GM19193 (cell line): ENCODE results near the gene DYSF.

Source experiments
- POLR2A ChIP-seq: IDR thresholded peaks from 4 replicates; pipeline ENCODE4 v1.6.1; 2011; ENCODE audit not compliant: insufficient read depth, insufficient read length; ENCODE audit errors: extremely low read depth

DYSF gene

DNA sequence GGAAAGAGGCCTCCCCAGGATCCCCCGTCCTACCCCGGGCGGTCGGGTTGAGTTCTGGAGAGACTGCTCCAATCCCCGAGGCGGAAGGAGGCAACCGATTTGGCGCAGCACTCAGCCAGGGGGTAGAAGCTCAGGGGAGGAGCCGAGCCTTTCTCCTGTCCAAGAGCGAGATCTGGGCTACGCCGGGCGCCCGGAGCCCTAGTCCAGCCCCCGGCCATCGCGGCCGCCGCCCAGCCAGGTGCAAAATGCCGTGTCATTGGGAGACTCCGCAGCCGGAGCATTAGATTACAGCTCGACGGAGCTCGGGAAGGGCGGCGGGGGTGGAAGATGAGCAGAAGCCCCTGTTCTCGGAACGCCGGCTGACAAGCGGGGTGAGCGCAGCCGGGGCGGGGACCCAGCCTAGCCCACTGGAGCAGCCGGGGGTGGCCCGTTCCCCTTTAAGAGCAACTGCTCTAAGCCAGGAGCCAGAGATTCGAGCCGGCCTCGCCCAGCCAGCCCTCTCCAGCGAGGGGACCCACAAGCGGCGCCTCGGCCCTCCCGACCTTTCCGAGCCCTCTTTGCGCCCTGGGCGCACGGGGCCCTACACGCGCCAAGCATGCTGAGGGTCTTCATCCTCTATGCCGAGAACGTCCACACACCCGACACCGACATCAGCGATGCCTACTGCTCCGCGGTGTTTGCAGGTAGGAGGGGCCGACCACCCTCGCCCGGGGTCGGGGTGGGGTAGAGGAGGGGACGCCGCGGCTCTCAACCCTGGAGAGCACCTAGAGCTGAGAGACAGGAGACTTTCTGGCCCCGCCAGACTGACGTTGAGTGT is at the start of gene DYSF:
TSS of gene DYSF (plus strand) at position 158 of the 817 bp plus-strand sequence.
- no peak for TF ChIP-seq POLR2A

DNA sequence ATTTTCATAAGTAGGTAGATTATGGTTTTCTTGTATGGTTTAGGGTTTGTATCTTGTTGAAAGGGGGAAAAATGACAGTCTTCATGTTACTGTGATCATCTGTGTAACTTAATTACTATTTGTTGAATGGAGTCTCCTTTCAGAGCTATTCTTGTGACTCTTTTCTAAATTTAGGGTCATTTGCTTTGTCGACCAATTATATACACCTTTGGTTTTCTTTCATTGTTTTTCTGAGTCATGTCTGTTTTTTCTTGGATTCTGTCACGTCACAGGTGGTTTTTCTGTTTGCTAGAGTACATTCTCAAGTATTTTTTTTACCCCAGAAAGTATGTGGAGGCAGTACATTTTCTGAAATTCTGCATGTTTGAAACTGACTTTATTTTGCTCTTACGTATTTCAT is 43.8 kb upstream of the DYSF start:
- TF ChIP-seq POLR2A, result no peak

DNA sequence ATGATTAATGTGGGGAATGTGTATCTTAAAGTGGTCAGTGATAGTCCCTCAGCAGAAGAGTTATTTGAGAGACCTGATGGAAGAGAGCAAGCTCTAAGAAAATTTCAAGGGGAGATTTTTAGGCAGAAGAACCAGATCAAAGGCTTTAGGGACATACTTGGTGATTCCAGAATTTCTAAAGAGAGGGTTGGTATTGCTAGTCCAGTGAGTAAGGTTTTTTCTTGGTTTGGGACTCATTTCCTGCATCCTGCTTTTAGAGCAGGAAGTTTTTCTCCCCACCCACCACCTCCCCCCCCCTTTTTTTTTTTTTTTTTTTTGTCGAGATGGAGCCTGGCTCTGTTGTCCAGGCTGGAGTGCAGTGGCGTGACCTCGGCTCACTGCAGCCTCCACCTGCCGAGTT is 42.7 kb upstream of the DYSF start:
- TF ChIP-seq POLR2A, result no peak

DNA sequence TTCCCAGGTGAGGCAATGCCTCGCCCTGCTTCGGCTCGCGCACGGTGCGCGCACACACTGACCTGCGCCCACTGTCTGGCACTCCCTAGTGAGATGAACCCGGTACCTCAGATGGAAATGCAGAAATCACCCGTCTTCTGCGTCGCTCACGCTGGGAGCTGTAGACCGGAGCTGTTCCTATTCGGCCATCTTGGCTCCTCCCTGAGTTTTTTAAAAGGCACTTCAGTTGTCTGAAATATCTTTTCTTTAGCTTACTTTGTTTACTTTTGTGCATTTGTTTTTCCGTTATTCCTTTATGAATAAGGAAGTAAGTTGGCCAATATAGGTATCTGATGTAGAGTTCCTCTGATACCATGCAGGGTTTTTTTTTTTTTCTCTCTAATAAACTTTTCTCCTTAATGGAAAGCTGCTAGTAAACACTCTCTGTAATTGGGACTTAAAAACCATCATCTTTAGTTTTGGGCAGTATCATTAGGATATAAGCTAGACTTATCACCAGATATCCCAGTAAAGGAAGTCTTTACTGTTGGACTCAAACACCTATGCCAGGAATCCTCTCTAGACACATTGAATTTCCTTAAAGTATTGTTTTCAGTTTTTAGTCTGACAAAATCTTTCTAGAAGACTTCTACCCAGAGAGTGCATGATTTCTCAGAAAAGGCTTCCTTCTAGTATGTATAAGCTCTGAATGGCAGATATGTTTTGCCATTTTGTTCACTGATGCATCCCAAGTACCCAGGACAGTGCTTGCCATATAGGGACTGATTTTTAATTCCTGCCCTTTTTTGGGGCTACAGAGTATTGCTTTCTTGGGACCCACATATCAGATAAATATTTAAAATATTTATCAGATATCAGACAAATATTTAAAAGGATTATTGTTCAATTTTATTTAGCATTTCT is 35.8 kb upstream of the DYSF start:
- no peak for TF ChIP-seq POLR2A

DNA sequence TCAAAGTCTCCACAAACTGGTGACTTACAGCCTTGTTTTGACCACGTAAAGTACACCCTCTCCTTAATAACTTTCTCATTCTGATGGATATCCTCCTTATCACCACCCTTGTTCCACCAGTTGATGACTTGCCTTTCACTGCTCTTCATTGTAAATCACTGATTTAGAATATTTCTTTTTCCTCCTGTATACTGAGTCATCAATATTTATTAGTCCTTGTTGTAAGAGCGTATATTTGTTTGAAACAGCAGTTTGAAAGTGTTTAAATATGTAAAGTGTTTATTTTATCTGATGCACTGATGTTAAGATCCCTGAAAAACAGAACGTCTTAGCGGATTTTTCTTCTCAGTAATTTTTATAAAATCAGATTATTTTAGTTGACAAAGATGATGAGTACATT is 34.2 kb upstream of the DYSF start:
- TF ChIP-seq POLR2A, result no peak

DNA sequence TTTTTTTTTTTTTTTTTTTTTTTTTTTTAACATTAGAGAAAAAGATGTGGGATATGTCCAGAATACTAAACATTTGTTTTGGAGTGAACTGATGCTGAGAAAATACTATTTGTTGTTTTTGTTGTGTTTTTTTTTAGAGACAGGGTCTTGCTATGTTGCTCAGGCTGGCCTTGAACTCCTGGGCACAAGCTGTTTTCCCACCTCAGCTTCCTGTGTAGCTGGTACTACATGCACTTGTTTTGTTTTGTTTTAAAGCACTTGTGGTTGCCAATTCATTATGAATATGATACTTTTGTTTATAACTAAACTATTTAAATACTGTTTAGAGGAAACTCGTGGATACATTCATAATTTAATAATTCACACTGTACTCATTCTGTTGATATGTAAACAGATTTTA is 33.4 kb upstream of the DYSF start:
- TF ChIP-seq POLR2A, result no peak

DNA sequence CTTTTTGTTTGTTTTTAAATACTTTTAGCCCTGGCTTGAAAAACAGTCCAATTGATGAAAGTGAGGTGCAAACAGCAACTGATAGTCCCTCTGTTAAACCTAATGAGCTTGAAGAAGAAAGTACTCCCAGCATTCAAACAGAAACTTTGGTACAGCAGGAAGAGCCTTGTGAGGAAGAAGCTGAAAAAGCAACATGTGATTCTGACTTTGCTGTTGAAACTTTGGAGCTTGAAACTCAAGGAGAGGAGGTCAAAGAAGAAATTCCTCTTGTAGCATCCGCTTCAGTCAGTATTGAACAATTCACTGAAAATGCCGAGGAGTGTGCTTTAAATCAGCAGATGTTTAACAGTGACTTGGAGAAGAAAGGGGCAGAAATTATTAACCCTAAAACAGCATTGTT is 30.6 kb upstream of the DYSF start:
- TF ChIP-seq POLR2A, result no peak

DNA sequence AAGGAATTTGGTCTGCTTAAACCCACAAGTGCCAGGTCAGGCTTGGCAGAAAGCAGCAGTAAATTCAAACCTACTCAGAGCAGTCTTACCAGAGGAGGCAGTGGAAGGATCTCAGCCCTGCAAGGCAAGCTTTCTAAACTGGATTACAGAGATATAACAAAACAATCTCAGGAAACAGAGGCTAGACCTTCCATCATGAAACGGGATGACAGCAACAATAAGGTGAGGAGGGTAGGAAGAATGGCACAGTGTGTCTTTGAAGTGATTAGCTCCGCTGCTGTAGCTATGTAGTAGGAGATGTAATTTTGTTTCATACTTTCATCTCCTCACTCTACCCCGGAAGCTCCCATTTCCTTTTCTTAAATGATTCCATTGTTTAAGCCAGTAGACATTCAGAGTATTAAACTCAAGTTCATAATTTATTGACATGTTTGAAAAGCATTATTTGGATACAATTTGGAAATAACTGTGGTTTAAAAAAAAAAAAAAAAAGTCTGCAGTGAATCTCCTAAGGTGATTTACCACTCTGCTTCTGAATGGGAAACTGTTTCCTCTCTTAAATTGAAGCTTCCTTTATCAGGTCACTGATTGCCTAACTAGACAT is 29.4 kb upstream of the DYSF start:
- no peak for TF ChIP-seq POLR2A

DNA sequence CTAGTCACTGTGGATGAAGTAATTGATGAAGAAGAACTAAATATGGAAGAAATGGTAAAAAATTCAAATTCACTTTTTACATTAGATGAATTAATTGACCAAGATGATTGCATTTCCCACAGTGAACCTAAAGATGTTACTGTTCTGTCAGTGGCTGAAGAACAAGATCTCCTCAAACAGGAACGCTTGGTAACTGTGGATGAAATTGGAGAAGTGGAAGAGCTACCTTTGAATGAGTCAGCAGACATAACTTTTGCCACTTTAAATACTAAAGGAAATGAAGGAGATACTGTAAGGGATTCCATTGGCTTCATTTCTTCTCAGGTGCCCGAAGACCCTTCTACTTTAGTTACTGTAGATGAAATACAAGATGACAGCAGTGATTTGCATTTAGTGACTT is 26.6 kb upstream of the DYSF start:
- no peak for TF ChIP-seq POLR2A

DNA sequence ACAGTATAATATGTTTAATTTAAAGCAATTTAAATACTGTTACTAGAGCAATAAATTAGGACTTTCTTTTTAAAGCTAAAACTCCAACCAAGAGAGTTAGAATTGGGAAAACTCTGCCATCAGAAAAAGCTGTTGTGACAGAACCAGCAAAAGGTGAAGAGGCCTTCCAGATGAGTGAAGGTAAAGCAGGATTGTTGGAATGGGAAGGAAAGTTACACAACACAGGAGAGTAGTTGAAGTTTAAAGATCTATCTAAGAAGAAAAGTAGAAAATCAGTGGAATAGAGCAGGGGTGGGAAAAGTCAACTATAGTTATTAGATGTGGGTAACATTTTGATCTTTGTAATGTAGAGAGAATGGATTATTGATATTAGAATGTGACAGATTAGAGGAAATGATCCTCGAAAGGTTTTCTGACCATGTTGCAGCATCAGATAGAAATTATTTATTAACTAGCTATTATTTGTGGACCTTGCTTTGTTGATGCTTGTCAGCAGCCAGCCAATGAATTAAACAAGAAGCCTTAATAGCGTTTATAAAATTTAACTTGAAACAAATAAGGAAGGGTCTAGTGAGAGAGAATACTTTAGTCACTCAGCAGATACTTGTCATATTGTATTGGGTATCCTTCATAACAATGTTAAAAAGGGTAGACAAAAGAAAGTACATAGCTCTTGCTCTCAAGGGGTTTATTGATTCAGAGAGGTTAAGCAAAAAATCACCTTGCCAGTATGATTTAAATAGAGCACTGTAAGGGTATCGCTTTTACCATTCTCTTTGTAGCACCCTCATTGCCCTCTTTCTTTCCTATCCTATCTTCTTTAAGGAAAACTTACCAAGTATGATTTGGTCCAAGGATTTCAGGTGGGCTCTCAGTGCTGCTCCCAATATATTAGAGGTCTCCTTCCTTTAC is 24.6 kb upstream of the DYSF start:
- TF ChIP-seq POLR2A, result no peak

DNA sequence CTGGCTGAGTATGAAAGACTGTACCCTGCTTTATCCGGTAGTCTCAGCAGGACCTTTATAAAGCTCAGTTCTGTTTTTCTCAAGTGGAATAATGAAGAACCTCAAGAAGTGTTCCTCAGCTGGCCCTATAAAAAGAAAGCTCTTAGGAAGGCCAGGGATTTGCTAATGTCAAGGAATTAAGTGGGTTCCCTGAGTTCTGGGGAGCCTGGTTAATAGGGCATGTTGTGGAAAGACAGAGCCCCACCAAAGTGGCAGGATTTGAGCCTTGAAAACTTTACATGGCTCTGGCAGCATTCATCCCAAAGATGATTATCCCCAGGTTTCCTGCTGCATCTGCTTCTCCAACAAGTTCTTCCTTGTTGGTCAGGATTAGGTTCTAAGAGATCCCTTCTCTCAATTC is 6.9 kb upstream of the DYSF start:
- TF ChIP-seq POLR2A, result no peak

DNA sequence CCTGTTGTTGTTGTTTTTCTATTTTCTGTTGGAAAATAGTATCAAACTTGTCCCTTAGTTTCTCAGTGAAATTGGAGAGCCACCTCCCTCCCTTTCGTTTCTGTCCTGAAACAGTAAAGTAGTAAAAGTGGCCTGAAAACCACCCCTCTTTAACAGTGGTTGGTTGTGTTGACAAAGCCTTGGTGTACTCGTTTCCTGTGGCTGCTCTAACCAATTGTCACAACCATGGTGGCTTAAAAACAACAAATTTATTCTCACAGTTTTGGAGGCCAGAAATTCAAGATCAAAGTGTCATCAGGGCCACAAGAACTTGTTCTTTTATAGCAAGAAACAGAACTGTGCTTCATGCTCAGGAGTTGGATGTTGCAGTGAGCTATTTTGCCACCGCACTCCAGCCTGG is 4.0 kb upstream of the DYSF start:
- no peak for TF ChIP-seq POLR2A

DNA sequence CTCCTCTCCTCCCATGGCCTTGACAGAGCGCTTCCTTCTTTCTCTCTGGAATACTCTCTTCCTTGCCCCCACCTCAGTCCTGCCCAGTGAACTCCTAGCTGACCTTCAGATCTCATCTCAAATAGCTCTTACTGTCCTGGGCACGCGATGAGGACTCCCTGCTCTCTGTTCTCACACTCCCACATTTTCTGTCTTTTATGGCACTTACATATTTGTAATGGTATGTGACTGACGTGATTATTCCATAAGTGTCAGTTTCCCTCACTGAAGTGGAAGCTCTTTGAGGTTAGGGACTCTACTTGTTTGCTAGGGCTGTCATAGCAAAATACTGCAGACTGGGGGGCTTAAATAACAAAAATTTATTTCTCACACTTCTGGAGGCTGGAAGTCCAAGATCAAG is 1.7 kb upstream of the DYSF start:
- no peak for TF ChIP-seq POLR2A

DNA sequence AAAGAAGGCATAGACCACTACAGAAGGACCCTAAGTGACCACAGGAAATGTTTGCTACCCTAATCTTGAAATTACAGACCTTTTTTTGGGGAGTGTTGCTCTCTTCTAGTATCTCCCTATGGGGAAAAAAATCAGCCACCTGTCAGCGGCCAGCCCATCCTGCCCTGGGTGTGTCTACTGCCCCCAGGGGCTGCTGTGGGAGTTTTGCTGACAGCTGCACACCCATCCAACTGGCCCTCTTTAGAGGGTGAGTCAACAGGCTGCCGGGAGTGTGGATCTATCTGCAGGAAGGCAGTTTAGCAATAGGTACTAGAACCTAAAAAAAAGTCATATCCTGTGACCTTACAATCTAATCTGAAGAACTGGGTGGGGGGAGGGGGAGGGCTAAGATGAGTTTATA is 796 bp upstream of the DYSF start:
- no peak for TF ChIP-seq POLR2A
